Osteoblast (primary cell): ENCODE data around the gene ATP13A2. TPM values are rescaled to one million over a fixed set of nuclear protein-coding genes. Genes with fewer than 3 reads are reported as not detected.
A peak's percentile ranks its signal among the peaks of the same experiment; 100 is the strongest.

Experiments
- DNase-seq: peaks from one replicate; pipeline ENCODE4 v3.0.0; 2011; ENCODE audit warnings: low spot score, mixed read lengths; ENCODE audit not compliant: insufficient read length; ENCODE audit errors: missing footprints
- H2AFZ ChIP-seq: 2 replicates; pipeline ENCODE4 v1.6.0; 2011; ENCODE audit warnings: mild to moderate bottlenecking, low read length
- H3K27ac ChIP-seq: 2 replicates; pipeline ENCODE4 v1.5.1; 2011; ENCODE audit warnings: mild to moderate bottlenecking, low read depth, low read length, moderate library complexity
- H3K27me3 ChIP-seq: 2 replicates; pipeline ENCODE4 v1.6.0; 2012; ENCODE audit warnings: mild to moderate bottlenecking, control low read depth, inconsistent platforms, low read length, moderate library complexity; ENCODE audit not compliant: insufficient read depth
- H3K36me3 ChIP-seq: 2 replicates; pipeline ENCODE4 v1.5.1; 2011; ENCODE audit warnings: mild to moderate bottlenecking, low read length, control low read depth, moderate library complexity; ENCODE audit not compliant: insufficient read depth
- H3K4me1 ChIP-seq: 2 replicates; pipeline ENCODE4 v1.5.1; 2011; ENCODE audit warnings: mild to moderate bottlenecking, low read length, control low read depth, moderate library complexity; ENCODE audit not compliant: insufficient read depth
- H3K4me2 ChIP-seq: 2 replicates; pipeline ENCODE4 v1.6.0; 2011; ENCODE audit warnings: mild to moderate bottlenecking, low read length; ENCODE audit not compliant: insufficient read depth
- H3K4me3 ChIP-seq: fragments of 200-600 bp; sonication (generic); 3 replicates; pipeline ENCODE4 v1.5.1; 2012; ENCODE audit warnings: mild to moderate bottlenecking, low read length, inconsistent platforms; ENCODE audit not compliant: insufficient read depth
- H3K79me2 ChIP-seq: 2 replicates; pipeline ENCODE4 v1.6.0; 2012; ENCODE audit warnings: mild to moderate bottlenecking, low read length, control low read depth, inconsistent platforms; ENCODE audit not compliant: insufficient read depth
- H3K9me3 ChIP-seq: 2 replicates; pipeline ENCODE4 v1.5.1; 2011; ENCODE audit warnings: low read depth, low read length, control low read depth
- H4K20me1 ChIP-seq: 2 replicates; pipeline ENCODE4 v1.6.0; 2012; ENCODE audit warnings: mild to moderate bottlenecking, low read length, control low read depth; ENCODE audit not compliant: insufficient read depth
- total RNA-seq: library from RNA; depleted of rRNA; stranded (reverse); fragments of >200 nt; gene quantifications from 2 replicates; pipeline ENCODE4 v1.2.3, GENCODE V29; 2012
- TF ChIP-seq, protein P1 (sequence below): IDR thresholded peaks from 2 replicates; pipeline ENCODE4 v1.5.1; 2011; ENCODE audit warnings: mild to moderate bottlenecking, low read depth, low read length, moderate library complexity; ENCODE audit errors: extremely low read depth

Gene ATP13A2
- total RNA-seq, 1 donor, result 34.4 TPM

DNA sequence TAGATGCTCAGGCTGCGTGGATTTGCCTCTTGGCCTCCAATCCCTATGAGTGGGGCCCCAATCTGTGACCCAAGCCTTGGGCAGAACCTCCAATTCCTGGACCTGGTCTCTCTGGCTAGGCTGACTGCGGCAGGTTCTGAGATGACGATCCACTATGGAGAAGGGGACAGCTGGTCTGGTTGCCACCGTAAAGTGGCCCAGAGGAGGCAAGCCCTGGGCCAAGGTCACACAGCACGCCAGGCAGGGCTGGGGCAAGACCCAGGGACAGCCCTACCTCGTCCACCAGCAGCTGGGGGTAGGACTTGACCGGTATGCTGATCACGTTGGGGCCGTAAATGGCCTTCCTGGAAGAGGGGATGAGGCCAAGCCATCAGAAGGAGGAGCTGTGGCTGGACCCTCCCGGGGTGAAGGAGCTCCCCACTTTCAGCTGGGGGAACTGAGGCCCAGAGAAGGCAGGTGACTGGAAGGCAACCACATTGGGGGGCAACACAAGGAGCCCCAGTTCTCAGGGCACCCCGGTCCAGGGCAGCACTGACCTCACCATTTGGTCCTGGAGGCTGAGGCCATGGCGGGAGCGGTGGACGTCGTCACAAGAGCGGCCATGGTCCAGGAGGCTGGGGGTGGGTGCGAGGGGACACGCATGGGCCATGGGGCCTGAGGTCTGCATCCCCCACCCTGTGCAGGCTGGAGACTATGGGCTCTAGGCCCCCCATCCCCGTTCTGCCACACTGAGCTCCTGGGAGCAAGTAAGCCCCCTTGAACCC, 9.8 kb downstream of the ATP13A2 start:
- peak; percentile 65 for DNase-seq
- H3K36me3 ChIP-seq, result peaks cover 37% of the 10 kb centered on the region
- peaks cover 13% of the 10 kb centered on the region for H3K4me1 ChIP-seq
- no peak overlapping the region for H3K27ac ChIP-seq
- TF ChIP-seq, protein P1, sequence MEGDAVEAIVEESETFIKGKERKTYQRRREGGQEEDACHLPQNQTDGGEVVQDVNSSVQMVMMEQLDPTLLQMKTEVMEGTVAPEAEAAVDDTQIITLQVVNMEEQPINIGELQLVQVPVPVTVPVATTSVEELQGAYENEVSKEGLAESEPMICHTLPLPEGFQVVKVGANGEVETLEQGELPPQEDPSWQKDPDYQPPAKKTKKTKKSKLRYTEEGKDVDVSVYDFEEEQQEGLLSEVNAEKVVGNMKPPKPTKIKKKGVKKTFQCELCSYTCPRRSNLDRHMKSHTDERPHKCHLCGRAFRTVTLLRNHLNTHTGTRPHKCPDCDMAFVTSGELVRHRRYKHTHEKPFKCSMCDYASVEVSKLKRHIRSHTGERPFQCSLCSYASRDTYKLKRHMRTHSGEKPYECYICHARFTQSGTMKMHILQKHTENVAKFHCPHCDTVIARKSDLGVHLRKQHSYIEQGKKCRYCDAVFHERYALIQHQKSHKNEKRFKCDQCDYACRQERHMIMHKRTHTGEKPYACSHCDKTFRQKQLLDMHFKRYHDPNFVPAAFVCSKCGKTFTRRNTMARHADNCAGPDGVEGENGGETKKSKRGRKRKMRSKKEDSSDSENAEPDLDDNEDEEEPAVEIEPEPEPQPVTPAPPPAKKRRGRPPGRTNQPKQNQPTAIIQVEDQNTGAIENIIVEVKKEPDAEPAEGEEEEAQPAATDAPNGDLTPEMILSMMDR, result no peak
- H4K20me1 ChIP-seq, result peaks cover 28% of the 10 kb centered on the region
- H3K27me3 ChIP-seq, result no peaks in the 10 kb centered on the region
- no peaks in the 10 kb centered on the region for H3K9me3 ChIP-seq
- H3K79me2 ChIP-seq, result no peaks in the 10 kb centered on the region
- no peak overlapping the region for H2AFZ ChIP-seq
- no peak overlapping the region for H3K4me3 ChIP-seq
- H3K4me2 ChIP-seq, result no peak overlapping the region

DNA sequence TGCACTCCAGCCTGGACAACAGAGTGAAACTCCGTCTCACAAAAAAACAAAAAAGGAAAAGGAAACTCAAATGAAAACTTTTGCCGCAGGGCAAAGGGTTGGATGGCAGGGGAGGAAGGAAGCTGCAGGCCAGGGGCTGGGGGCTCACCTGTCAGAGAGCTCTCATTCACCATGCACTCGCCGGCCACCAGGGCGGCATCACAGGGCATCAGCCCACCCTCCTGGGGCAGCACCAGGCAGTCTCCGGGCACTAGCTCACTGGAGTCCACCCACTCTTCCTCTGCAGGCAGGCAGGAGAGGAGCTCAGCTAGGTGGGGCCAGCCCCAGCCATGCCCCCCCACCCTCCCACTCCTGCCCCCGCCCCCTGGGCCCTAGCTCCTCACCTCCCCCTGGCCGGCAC, 11.9 kb downstream of the ATP13A2 start:
- H3K27ac ChIP-seq, result no peak overlapping the region
- H3K27me3 ChIP-seq, result no peaks in the 10 kb centered on the region
- H3K4me1 ChIP-seq, result peaks cover 13% of the 10 kb centered on the region
- H3K36me3 ChIP-seq, result peaks cover 38% of the 10 kb centered on the region
- H3K4me2 ChIP-seq, result no peak overlapping the region
- H3K79me2 ChIP-seq, result no peaks in the 10 kb centered on the region
- DNase-seq, result no peak
- no peaks in the 10 kb centered on the region for H3K9me3 ChIP-seq
- H4K20me1 ChIP-seq, result peaks cover 23% of the 10 kb centered on the region
- H3K4me3 ChIP-seq, result no peak overlapping the region
- H2AFZ ChIP-seq, result no peak overlapping the region
- TF ChIP-seq, protein P1, result no peak

DNA sequence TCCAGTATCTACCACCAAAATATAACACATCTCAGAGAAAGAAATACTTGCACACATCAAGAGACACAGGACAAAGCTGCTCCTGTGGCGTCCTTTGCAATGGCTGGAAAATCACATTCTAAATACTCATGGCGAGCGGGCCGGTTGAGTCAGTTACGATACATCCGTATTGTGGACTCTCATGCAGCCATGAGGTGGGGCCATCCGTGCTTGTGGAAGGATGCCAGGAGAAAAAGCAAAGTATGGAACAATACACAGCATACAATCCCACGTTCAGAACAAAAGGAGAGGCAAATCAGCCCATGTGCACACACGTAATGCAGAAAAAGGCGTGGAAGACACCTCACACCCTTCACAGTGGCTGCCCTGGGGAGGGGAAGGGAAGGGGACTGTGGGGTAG, 13.1 kb downstream of the ATP13A2 start:
- peaks cover 7% of the 10 kb centered on the region for H3K4me1 ChIP-seq
- DNase-seq, result peak; percentile 76
- no peaks in the 10 kb centered on the region for H3K27me3 ChIP-seq
- no peak overlapping the region for H3K27ac ChIP-seq
- H3K9me3 ChIP-seq, result no peaks in the 10 kb centered on the region
- no peak overlapping the region for H3K4me3 ChIP-seq
- peaks cover 36% of the 10 kb centered on the region for H3K36me3 ChIP-seq
- no peak overlapping the region for H3K4me2 ChIP-seq
- peaks cover 14% of the 10 kb centered on the region for H4K20me1 ChIP-seq
- no peaks in the 10 kb centered on the region for H3K79me2 ChIP-seq
- H2AFZ ChIP-seq, result no peak overlapping the region
- TF ChIP-seq, protein P1, result no peak

DNA sequence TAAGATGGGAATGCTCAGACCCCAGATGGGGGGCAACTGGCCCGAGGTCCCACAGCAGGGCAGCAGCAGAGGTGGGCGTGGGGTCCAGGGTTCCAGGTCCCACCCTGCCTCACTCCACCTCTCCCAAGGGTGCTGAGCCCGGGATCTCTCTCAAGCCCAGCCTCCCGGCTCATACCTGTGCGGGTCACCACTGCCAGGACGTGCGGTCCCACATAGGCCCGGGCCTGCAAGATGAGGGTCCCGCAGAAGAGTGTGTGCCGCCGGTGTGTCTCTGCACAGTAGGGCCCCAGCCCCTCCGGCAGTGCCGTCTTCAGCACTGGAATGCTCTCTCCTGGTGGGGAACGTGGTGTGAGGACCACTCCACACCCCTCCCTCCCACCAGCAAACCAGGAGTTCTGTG, 14.9 kb downstream of the ATP13A2 start:
- H3K27ac ChIP-seq, result no peak overlapping the region
- DNase-seq, result peak; percentile 54
- no peaks in the 10 kb centered on the region for H3K4me1 ChIP-seq
- no peak overlapping the region for H3K4me2 ChIP-seq
- H4K20me1 ChIP-seq, result peaks cover 2% of the 10 kb centered on the region
- H3K4me3 ChIP-seq, result no peak overlapping the region
- H3K9me3 ChIP-seq, result no peaks in the 10 kb centered on the region
- no peaks in the 10 kb centered on the region for H3K79me2 ChIP-seq
- H3K36me3 ChIP-seq, result peaks cover 28% of the 10 kb centered on the region
- no peak overlapping the region for H2AFZ ChIP-seq
- H3K27me3 ChIP-seq, result no peaks in the 10 kb centered on the region
- TF ChIP-seq, protein P1, result no peak
